HFF-Myc (cell line): ENCODE measurements around the gene ATP6V0E2.
A peak's percentile ranks its signal among the peaks of the same experiment; 100 is the strongest.

ENCODE experiments used
- DNase-seq: peaks from one replicate; pipeline ENCODE4 v3.0.0-alpha.2; 2011; ENCODE audit warnings: low read depth; ENCODE audit errors: extremely low read depth
- H3K4me3 ChIP-seq: replicated peaks from 2 replicates; pipeline ENCODE4 v1.5.1; 2011; ENCODE audit warnings: low read depth, mild to moderate bottlenecking, control low read depth, low read length
- TF ChIP-seq, protein P1 (sequence below): IDR thresholded peaks from 2 replicates; pipeline ENCODE4 v1.5.1; 2012; ENCODE audit warnings: mild to moderate bottlenecking, low read depth, low read length, control low read depth; ENCODE audit errors: missing control alignments

Gene ATP6V0E2

DNA sequence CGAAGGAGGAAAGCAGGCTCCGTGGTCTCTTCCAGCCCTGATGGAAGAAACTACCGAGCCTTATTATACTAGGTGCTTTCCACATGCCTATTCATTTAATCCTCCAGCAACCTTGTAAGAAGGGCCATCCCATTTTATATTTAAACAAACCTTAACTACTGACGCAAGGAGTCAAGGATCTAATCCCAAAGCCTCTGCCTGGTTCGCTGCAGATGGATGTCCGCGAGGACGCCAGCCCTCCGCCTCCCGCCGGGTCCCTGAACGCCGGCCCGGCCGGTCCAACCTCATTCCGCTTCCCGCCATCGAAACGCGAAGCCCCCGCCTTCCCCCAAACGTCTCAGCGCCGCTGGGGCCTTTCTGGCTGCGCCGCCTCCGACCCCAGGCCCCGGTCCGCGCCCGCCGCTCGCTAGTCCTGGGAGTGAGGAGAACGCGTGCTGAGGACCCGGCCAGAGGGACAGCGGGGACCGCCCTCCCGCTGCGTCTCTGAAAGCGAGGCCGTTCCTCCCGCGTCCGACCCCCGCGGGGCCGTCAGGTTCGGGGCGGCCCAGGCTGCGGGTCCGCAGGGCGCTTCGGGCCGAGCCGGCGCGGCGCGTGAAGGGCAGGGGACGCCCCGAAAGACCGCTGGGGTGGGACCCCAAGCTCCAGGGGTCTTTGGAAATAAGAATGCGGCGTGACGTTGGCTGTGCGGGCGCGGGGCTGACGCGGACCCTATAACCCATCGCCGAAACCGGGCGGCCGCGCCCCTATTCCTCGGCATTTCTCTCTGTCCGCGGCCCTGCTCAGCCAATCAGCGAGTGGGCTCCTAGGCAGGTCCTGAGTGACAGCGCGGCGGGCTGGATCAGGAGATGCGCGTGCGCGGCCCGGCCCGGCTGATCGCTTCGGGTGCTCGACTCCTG is at the start of gene ATP6V0E2:
ATP6V0E2 (plus strand) TSS at position 896 of the 896 bp plus-strand sequence. CDS start 97 bp downstream, outside the sequence.
- TF ChIP-seq, protein P1, sequence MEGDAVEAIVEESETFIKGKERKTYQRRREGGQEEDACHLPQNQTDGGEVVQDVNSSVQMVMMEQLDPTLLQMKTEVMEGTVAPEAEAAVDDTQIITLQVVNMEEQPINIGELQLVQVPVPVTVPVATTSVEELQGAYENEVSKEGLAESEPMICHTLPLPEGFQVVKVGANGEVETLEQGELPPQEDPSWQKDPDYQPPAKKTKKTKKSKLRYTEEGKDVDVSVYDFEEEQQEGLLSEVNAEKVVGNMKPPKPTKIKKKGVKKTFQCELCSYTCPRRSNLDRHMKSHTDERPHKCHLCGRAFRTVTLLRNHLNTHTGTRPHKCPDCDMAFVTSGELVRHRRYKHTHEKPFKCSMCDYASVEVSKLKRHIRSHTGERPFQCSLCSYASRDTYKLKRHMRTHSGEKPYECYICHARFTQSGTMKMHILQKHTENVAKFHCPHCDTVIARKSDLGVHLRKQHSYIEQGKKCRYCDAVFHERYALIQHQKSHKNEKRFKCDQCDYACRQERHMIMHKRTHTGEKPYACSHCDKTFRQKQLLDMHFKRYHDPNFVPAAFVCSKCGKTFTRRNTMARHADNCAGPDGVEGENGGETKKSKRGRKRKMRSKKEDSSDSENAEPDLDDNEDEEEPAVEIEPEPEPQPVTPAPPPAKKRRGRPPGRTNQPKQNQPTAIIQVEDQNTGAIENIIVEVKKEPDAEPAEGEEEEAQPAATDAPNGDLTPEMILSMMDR, result no peak
- peak within 1 kb of the TSS; percentile 58 for H3K4me3 ChIP-seq
- peak; percentile 75 for DNase-seq

DNA sequence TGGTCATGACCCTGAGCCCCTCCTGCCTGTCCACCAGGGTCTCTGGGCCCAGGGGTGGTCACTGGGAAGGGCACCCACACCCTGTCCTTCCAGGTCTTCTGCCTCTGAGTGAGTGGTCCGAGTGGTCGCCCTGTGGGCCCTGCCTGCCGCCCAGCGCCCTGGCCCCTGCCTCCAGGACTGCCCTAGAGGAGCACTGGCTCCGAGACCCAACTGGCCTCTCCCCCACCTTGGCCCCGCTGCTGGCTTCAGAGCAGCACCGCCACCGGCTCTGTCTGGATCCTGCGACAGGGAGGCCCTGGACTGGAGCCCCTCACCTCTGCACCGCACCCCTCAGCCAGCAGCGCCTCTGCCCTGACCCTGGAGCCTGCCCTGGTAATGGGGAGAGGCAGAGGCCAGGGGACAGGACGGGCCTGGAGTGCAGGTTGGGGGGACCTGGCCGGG is 49.4 kb upstream of the ATP6V0E2 start:
- no peak for DNase-seq
- H3K4me3 ChIP-seq, result no peak overlapping the region
- TF ChIP-seq, protein P1, result no peak

DNA sequence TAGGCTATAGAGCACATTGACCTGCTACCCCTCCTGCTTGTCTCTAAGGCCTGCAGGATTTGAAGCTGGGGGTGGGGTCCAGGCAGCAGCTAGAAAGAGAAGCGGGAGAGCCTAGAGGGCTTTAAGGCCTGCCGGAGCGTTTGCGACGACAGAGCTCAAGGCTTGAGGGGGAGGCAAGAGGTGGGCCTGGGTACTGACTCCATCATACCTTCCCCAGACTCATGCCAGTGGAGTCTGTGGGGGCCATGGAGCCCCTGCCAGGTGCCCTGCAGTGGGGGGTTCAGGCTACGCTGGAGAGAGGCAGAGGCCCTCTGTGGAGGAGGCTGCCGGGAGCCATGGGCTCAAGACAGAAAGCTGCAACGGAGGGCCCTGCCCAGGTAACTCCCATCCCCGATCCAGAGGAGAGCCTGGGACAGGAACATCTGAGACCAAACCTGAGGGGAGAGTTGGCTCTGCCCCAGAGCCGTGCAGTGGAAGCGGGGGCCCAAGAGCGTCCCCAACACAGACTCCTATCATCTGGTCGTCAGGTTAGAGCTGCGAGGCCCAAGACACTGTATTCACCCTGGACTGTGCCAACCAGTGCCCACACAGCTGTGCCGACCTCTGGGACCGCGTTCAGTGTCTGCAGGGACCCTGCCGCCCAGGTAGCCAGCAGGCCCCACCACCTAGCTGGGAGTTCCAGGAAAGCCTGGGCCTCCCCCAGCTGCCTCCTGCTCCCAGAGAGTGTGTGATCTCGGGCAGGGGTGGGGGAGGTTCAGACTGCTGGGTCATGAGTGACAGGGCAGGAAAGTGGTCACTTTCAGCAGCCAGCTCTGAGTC is 48.8 kb upstream of the ATP6V0E2 start:
- DNase-seq, result no peak
- TF ChIP-seq, protein P1, result no peak
- no peak overlapping the region for H3K4me3 ChIP-seq

DNA sequence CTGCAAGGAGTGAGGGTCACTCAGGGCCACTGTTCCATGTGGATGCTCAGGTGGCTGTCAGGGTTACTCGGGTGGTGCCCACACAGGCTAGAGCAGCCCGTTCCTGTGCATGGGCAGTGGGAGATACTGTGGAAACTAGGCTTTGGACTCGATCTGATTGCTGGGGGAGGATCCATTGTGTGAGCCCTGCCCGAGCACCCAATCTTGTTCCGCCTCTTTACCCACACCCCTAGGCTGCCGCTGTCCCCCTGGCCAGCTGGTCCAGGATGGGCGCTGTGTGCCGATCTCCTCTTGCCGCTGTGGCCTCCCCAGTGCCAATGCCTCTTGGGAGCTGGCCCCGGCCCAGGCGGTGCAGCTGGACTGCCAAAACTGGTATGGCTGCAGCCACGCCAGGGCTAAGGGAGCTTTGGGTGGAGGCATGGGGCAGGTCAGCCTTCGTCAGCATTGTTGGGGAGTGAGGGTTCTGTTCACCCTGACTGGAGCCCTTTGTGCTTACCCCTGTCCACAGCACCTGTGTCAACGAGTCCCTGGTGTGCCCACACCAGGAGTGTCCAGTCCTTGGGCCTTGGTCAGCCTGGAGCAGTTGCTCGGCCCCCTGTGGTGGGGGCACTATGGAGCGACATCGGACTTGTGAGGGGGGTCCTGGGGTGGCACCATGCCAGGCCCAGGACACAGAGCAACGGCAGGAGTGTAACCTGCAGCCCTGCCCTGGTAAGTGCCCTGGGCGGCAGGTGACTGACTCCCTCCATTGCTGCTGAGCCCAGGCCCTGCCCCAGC is 48.0 kb upstream of the ATP6V0E2 start:
- no peak overlapping the region for H3K4me3 ChIP-seq
- no peak for DNase-seq
- TF ChIP-seq, protein P1, result no peak

DNA sequence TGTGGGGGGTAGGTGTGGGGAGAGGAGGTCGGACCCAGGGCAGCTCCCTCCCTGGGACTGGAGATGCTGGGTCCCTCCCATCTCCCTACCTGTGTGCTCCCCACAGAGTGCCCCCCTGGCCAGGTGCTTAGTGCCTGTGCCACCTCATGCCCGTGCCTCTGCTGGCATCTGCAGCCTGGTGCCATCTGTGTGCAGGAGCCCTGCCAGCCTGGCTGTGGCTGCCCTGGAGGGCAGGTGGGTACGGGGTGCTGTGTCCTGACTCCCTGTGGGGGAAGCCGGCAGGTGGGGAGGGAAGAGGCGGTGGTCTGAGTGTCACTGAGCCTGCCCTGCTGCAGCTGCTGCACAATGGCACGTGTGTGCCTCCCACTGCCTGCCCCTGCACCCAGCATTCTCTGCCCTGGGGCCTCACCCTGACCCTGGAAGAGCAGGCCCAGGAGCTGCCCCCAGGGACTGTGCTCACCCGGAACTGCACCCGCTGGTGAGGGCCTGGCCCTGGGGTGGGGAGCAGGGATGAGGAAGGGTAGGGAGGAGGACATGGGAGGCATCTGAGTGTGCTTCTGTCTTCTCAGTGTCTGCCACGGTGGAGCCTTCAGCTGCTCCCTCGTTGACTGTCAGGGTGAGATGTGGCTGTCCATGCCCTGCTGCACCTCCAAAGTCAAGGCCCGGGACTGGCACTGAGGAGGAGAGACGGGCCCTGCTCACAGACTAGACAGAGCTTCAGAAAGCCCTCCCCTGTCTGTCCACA is 47.3 kb upstream of the ATP6V0E2 start:
- DNase-seq, result no peak
- TF ChIP-seq, protein P1, result no peak
- no peak overlapping the region for H3K4me3 ChIP-seq
